ENCODE measurements around the gene CHTOP. TPM values are rescaled to one million over a fixed set of nuclear protein-coding genes. Genes with fewer than 3 reads are reported as not detected.

CHTOP gene
- total RNA-seq, 4 donors from 2014 or later, result 35.2 to 86.1 (median 65.2) TPM

GRCh38 chr1:153673511-153673910, 39.6 kb downstream of the CHTOP start:
- Histone ChIP-seq H3K9me3 (no peaks in the 10 kb centered on the region), H3K4me1 (peaks cover 20 to 39% (median 23%) of the 10 kb centered on the region in 4 donors), H3K27ac (no peak overlapping the region), H3K27me3 (peaks cover 16% of the 10 kb centered on the region), H3K36me3 (peaks cover 0 to 9% (median under 1%) of the 10 kb centered on the region in 4 donors), H3K4me3 (no peak overlapping the region)
- DNase-seq, result no peak
- no peak for TF ChIP-seq POLR2AphosphoS5 (IDR thresholded peaks at IDR 0.05)
- no peak for TF ChIP-seq CTCF (IDR thresholded peaks at IDR 0.05)
- TF ChIP-seq EP300 (IDR thresholded peaks at IDR 0.05; ENCODE audit: low read depth), result no peak
- intact Hi-C loops (cut with DNase I; ENCODE audit: low total_unique reads) (loop anchor here (10.0 kb wide), 1 partner anchor 311 kb away; the partner anchor contains the start of gene RAB13), in situ Hi-C loops (cut with MboI; ENCODE audit: low pct_ligation_motif_present in 1 of 4, low pct_unique_long_range_greater_than_20kb in 1 of 4, low sequenced_read_pairs in 3 of 4) (loop anchor here in 3 of 4 donors (10.0 to 25.0 kb wide), 5 partner anchors 71 to 314 kb away; partner anchors contain the start of genes RAB13 (in 2 of the 3), CREB3L4 (in 1 of the 3), CRTC2 (in 1 of the 3) and JTB (in 1 of the 3))
- WGBS, 2 donors (ENCODE audit: low coverage in 1 of 2), result 98% methylated on average over 2 of the region's 2 CpGs; no CpG with 5 or more reads in 1 of the 2 donors

GRCh38 chr1:153677718-153678518, 44.1 kb downstream of the CHTOP start:
- H3K27ac ChIP-seq, result peak overlapping the region; percentile 12 to 64 (median 39)

GRCh38 chr1:153678519-153679336, 44.9 kb downstream of the CHTOP start, which contains the start of gene NPR1:
Gene NPR1, plus strand, starts transcription at chr1:153678688. Its CDS starts 421 bp downstream, at chr1:153679109.
- peak; percentile 33 for DNase-seq
- no peak for TF ChIP-seq POLR2A (IDR thresholded peaks at IDR 0.05)
- no peak for TF ChIP-seq POLR2AphosphoS5 (IDR thresholded peaks at IDR 0.05)
- TF ChIP-seq EP300 (IDR thresholded peaks at IDR 0.05; ENCODE audit: low read depth), result no peak
- no peak for TF ChIP-seq CTCF (IDR thresholded peaks at IDR 0.05)
- no peaks in the 10 kb centered on the region for H3K9me3 ChIP-seq
- H3K4me3 ChIP-seq, result peak within 1 kb of the TSS; percentile 16 to 53 (median 43)
- WGBS, 2 donors (ENCODE audit: low coverage in 1 of 2), result 1% methylated on average over 41 of the region's 78 CpGs; no CpG with 5 or more reads in 1 of the 2 donors
- in situ Hi-C loops (cut with MboI; ENCODE audit: low pct_ligation_motif_present in 1 of 4, low pct_unique_long_range_greater_than_20kb in 1 of 4, low sequenced_read_pairs in 3 of 4) (loop anchor here in 3 of 4 donors (10.0 to 25.0 kb wide), 4 partner anchors 66 to 309 kb away; partner anchors contain the start of genes RAB13 (in 2 of the 3), JTB (in 1 of the 3), RPS27 (in 1 of the 3) and SLC27A3 (in 1 of the 3)), intact Hi-C loops (cut with DNase I; ENCODE audit: low total_unique reads) (loop anchor here (1.0 to 10.0 kb wide), 3 partner anchors 70 to 306 kb away; partner anchors contain the start of gene RAB13)
- H3K27me3 ChIP-seq, result peaks cover 49% of the 10 kb centered on the region
- peaks cover 10 to 27% (median 20%) of the 10 kb centered on the region in 4 donors for H3K4me1 ChIP-seq
- H3K36me3 ChIP-seq, result no peaks in the 10 kb centered on the region
- H3K27ac ChIP-seq, result peak within 1 kb of the TSS; percentile 15 to 64 (median 39)

More at GRCh38 chr1:153677718-153678518, 44.1 kb downstream of the CHTOP start:
- TF ChIP-seq CTCF (IDR thresholded peaks at IDR 0.05), result peak; percentile 73 to 86 (median 84)
- TF ChIP-seq POLR2A (IDR thresholded peaks at IDR 0.05), result no peak
- no peak for TF ChIP-seq EP300 (IDR thresholded peaks at IDR 0.05; ENCODE audit: low read depth)
- no peak for TF ChIP-seq POLR2AphosphoS5 (IDR thresholded peaks at IDR 0.05)
- H3K9me3 ChIP-seq, result no peaks in the 10 kb centered on the region
- H3K4me1 ChIP-seq, result peaks cover 10 to 27% (median 20%) of the 10 kb centered on the region in 4 donors
- no peaks in the 10 kb centered on the region for H3K36me3 ChIP-seq
- in situ Hi-C loops (cut with MboI; ENCODE audit: low pct_ligation_motif_present in 1 of 4, low pct_unique_long_range_greater_than_20kb in 1 of 4, low sequenced_read_pairs in 3 of 4) (loop anchor here in 3 of 4 donors (10.0 to 25.0 kb wide), 4 partner anchors 67 to 309 kb away; partner anchors contain the start of genes RAB13 (in 2 of the 3), JTB (in 1 of the 3), RPS27 (in 1 of the 3) and SLC27A3 (in 1 of the 3)), intact Hi-C loops (cut with DNase I; ENCODE audit: low total_unique reads) (loop anchor here (1.0 to 10.0 kb wide), 3 partner anchors 71 to 307 kb away; partner anchors contain the start of gene RAB13)
- H3K4me3 ChIP-seq, result peak overlapping the region in 3 of 4 donors; percentile 16 to 53 (median 44)
- peak; percentile 54 for DNase-seq
- WGBS, 2 donors (ENCODE audit: low coverage in 1 of 2), result 0 to 6% methylated on average over 1 to 29 of the region's 29 CpGs
- H3K27me3 ChIP-seq, result peaks cover 49% of the 10 kb centered on the region
